IMR-90 (cell line): ENCODE measurements around the gene CDH22.

Source experiments
- CTCF ChIP-seq: conservative IDR thresholded peaks from 2 replicates; pipeline ENCODE4 v1.5.1; 2012; ENCODE audit warnings: mild to moderate bottlenecking, low read depth, low read length, improper control_type of control experiment
- POLR2A ChIP-seq: IDR thresholded peaks from 2 replicates; pipeline ENCODE4 v1.6.1; 2012; ENCODE audit warnings: mild to moderate bottlenecking, low read depth, low read length
- RFX5 ChIP-seq: IDR thresholded peaks from 2 replicates; pipeline ENCODE4 v1.8.0; 2012; ENCODE audit warnings: low read depth, mild to moderate bottlenecking, low read length, moderate library complexity
- USF2 ChIP-seq: fragments of 150-350 bp; IDR thresholded peaks from 2 replicates; pipeline ENCODE4 v1.6.1; 2017; ENCODE audit warnings: mild to moderate bottlenecking, antibody characterized with exemption, low read length, low read depth

- TF ChIP-seq POLR2A, result no peak
- no peak for TF ChIP-seq CTCF
- TF ChIP-seq RFX5, result no peak
- TF ChIP-seq USF2, result no peak
These were observed 42.8 kb downstream of the CDH22 start for GRCh38 chr20:46265539-46265938.
